Sigmoid colon (tissue), 7 donors: ENCODE data around the gene ULK2. TPM values are rescaled to one million over a fixed set of nuclear protein-coding genes. Genes with fewer than 3 reads are reported as not detected.

Source experiments
- DNase-seq: peaks from one replicate; pipeline ENCODE4 v3.0.0-alpha.2; 2019
- H3K27ac ChIP-seq, 4 donors: fragments of 200-600 bp; sonication (generic); one replicate each; pipeline ENCODE4 v1.5.1; 2016 to 2019; ENCODE audit warnings: mild to moderate bottlenecking in 1 of 4
- H3K27me3 ChIP-seq, 3 donors: fragments of 200-600 bp; sonication (generic); one replicate each; pipeline ENCODE4 v1.5.1; 2019; ENCODE audit warnings: mild to moderate bottlenecking in 1 of 3
- H3K36me3 ChIP-seq, 4 donors: fragments of 200-600 bp; sonication (generic); one replicate each; pipeline ENCODE4 v1.5.1; 2016 to 2019
- H3K4me1 ChIP-seq, 4 donors: fragments of 200-600 bp; sonication (generic); one replicate each; pipeline ENCODE4 v1.5.1; 2017 to 2019
- H3K4me3 ChIP-seq, 4 donors: fragments of 200-600 bp; sonication (generic); one replicate each; pipeline ENCODE4 v1.5.1; 2017 to 2019; ENCODE audit warnings: mild to moderate bottlenecking in 2 of 4, moderate library complexity in 1 of 4
- H3K9me3 ChIP-seq, 4 donors: fragments of 200-600 bp in 3 of 4; sonication (generic) in 3 of 4; one replicate each; pipeline versions ENCODE4 v1.5.1 to v1.6.1; 2013 to 2019
- CTCF ChIP-seq, 4 experiments: fragments of 450-650 bp in 3 of 4; fragments of 200-600 bp in 1 of 4; IDR thresholded peaks; one replicate each; pipeline ENCODE4 v1.5.1; 2016 to 2019; ENCODE audit warnings: antibody characterized with exemption in 4 of 4, mild to moderate bottlenecking in 3 of 4, moderate library complexity in 2 of 4
- EP300 ChIP-seq, 4 donors: sonication (generic); formaldehyde crosslinking; IDR thresholded peaks; one replicate each; pipeline ENCODE4 v1.6.1; 2017; ENCODE audit warnings: antibody characterized with exemption in 4 of 4
- POLR2A ChIP-seq, 2 donors: fragments of 450-650 bp; IDR thresholded peaks; one replicate each; pipeline ENCODE4 v1.6.1; 2016; ENCODE audit warnings: antibody characterized with exemption in 2 of 2, mild to moderate bottlenecking in 2 of 2, moderate library complexity in 2 of 2
- POLR2AphosphoS5 ChIP-seq, 4 donors: sonication (generic); formaldehyde crosslinking; IDR thresholded peaks; one replicate each; pipeline ENCODE4 v1.6.1; 2017; ENCODE audit warnings: antibody characterized with exemption in 4 of 4
- WGBS, 2 donors: extraction: QIAGEN DNeasy Blood & Tissue Kit; methylation state at CpG; one replicate each; pipeline ENCODE4 v1.1.7; 2013; 5-methylcytosine and 5-hydroxymethylcytosine counted together
- intact Hi-C: fragments of 100-400 bp; cut with DNase I; formaldehyde crosslinking; loops from one replicate; pipeline ENCODE4 v1.15.1; 2023
- polyA plus RNA-seq, 3 donors: library from polyadenylated mRNA; stranded (reverse); fragments of 200-250 nt; gene quantifications; one replicate each; pipeline ENCODE4 v1.2.3, GENCODE V29; 2013
- total RNA-seq, 4 donors: library from RNA; depleted of rRNA; stranded (reverse); fragments of >200 nt; gene quantifications; one replicate each; pipeline ENCODE4 v1.1.0, GENCODE V29; 2016
- donor health status: healthy with polysubstance abuse.
- donor health status: Bipolar disorder and iron deficiency.
- donor health status: healthy.

Gene ULK2
- total and polyA plus RNA-seq, 7 donors: 2.5 to 31.3 (median 27.0) TPM

- H3K9me3 ChIP-seq: no peaks in the 10 kb centered on the region
- TF ChIP-seq POLR2A (IDR thresholded peaks at IDR 0.05) (no peak), EP300 (IDR thresholded peaks at IDR 0.05) (no peak), CTCF (IDR thresholded peaks at IDR 0.05) (no peak), POLR2AphosphoS5 (IDR thresholded peaks at IDR 0.05) (no peak)
- no peaks in the 10 kb centered on the region for H3K27me3 ChIP-seq
- H3K4me1 ChIP-seq: peaks cover 0 to 12% (median 11%) of the 10 kb centered on the region in 4 donors
- H3K4me3 ChIP-seq: no peak overlapping the region
- intact Hi-C loops: no loop called here
- no peaks in the 10 kb centered on the region for H3K36me3 ChIP-seq
- 90 to 91% methylated on average over 10 of the region's 10 CpGs for WGBS, 2 donors
- DNase-seq: no peak
- H3K27ac ChIP-seq: no peak overlapping the region
These were observed 125.2 kb downstream of the ULK2 start for GRCh38 chr17:19742495-19742894.

GRCh38 chr17:19741832-19742457 lies 125.8 kb downstream of the ULK2 start:
- 91% methylated on average over 14 of the region's 14 CpGs for WGBS, 2 donors
- intact Hi-C loops: no loop called here

GRCh38 chr17:19740933-19741332 lies 126.8 kb downstream of the ULK2 start:
- no peak overlapping the region for H3K27ac ChIP-seq
- no peaks in the 10 kb centered on the region for H3K9me3 ChIP-seq
- no peaks in the 10 kb centered on the region for H3K27me3 ChIP-seq
- H3K4me1 ChIP-seq: peaks cover 0 to 12% (median 11%) of the 10 kb centered on the region in 4 donors
- intact Hi-C loops: no loop called here
- TF ChIP-seq POLR2AphosphoS5 (IDR thresholded peaks at IDR 0.05) (no peak), POLR2A (IDR thresholded peaks at IDR 0.05) (no peak), CTCF (IDR thresholded peaks at IDR 0.05) (no peak), EP300 (IDR thresholded peaks at IDR 0.05) (no peak)
- no peak overlapping the region for H3K4me3 ChIP-seq
- WGBS, 2 donors: 89% methylated on average over 7 of the region's 7 CpGs
- H3K36me3 ChIP-seq: no peaks in the 10 kb centered on the region
- no peak for DNase-seq

More at GRCh38 chr17:19741832-19742457, 125.8 kb downstream of the ULK2 start:
- no peak for DNase-seq
- TF ChIP-seq POLR2A (IDR thresholded peaks at IDR 0.05): no peak
- TF ChIP-seq EP300 (IDR thresholded peaks at IDR 0.05): no peak
- no peak for TF ChIP-seq CTCF (IDR thresholded peaks at IDR 0.05)
- no peak for TF ChIP-seq POLR2AphosphoS5 (IDR thresholded peaks at IDR 0.05)
- no peak overlapping the region for H3K27ac ChIP-seq
- H3K9me3 ChIP-seq: no peaks in the 10 kb centered on the region
- no peaks in the 10 kb centered on the region for H3K27me3 ChIP-seq
- peaks cover 0 to 12% (median 11%) of the 10 kb centered on the region in 4 donors for H3K4me1 ChIP-seq
- H3K4me3 ChIP-seq: no peak overlapping the region
- no peaks in the 10 kb centered on the region for H3K36me3 ChIP-seq

- Histone ChIP-seq H3K4me1 (peaks cover 0 to 4% (median 3%) of the 10 kb centered on the region in 4 donors), H3K27ac (no peak overlapping the region), H3K4me3 (no peak overlapping the region), H3K27me3 (no peaks in the 10 kb centered on the region), H3K9me3 (no peaks in the 10 kb centered on the region), H3K36me3 (no peaks in the 10 kb centered on the region)
- 90 to 92% methylated on average over 26 of the region's 26 CpGs for WGBS, 2 donors
- intact Hi-C loops: no loop called here
- TF ChIP-seq EP300 (IDR thresholded peaks at IDR 0.05): no peak
- TF ChIP-seq CTCF (IDR thresholded peaks at IDR 0.05): no peak
- no peak for TF ChIP-seq POLR2AphosphoS5 (IDR thresholded peaks at IDR 0.05)
- no peak for TF ChIP-seq POLR2A (IDR thresholded peaks at IDR 0.05)
- DNase-seq: no peak
These were observed 128.2 kb downstream of the ULK2 start for GRCh38 chr17:19739241-19740201.
